Measurements from ENCODE around the gene SLC18A3.

Gene SLC18A3

DNA sequence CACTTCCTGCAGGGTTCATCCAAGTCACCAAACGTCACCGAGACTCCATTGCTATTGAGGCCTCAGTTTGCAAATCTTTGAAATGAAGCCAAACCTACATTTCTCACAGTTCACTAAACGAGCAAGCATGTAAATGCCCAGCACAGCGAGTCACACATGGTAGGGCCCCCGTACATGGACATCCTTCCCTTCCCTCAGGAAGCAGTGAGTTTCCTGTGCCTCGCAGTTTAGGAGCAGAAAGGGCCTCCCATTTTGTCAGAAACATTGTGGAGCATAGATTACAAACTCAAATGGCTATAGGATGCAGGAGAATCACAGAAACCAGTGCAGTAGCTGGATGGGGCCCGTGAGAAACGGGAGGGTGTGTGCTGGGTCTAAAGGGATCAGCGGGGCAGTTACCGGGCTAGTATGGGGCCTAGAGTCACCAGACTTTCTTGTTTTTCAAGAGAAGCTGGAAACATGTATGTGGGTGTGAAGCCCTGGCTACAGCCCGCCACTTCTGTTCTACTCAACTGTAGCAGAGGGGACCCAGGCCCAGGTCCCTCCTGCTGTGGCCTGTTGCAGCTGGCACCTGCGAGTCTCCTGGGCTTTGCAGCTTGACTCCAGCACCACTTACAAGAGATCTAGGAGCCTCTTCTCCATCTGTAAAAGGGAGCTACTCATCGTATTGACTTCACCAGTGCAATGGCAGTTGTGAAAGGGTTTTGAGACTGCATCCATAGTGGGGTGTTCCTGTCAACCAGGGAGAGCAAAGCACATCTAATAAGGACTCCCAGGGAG is 14.2 kb upstream of the SLC18A3 start:
- DNase-seq (ENCODE audit: extremely low read depth in 1 of 2, low read depth in 1 of 2) = no peak

- DNase-seq (ENCODE audit: extremely low read depth in 1 of 2, low read depth in 1 of 2) = no peak
These were observed 13.7 kb upstream of the SLC18A3 start for GRCh38 chr10:49596493-49596809.

DNA sequence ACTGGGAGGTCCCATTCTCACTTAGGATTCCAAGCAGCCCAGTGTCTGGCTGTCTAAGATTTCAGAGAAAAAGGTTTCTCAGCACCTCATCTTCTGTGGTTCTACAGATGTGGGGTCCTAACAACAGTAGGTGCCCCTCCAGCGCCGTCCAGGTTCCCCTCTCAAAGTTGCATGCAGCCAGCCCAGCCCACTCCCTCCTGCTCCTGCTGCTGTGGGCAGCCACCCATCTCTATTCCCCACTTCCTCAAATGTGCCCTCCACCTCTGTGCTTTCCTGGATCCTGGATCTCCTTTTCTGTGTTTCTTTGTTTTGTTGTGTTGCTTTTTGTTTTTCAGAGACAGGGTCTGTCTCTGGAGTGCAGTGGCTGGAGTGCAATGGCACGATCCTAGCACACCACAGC is 13.3 kb upstream of the SLC18A3 start:
- no peak for DNase-seq (ENCODE audit: extremely low read depth in 1 of 2, low read depth in 1 of 2)

DNA sequence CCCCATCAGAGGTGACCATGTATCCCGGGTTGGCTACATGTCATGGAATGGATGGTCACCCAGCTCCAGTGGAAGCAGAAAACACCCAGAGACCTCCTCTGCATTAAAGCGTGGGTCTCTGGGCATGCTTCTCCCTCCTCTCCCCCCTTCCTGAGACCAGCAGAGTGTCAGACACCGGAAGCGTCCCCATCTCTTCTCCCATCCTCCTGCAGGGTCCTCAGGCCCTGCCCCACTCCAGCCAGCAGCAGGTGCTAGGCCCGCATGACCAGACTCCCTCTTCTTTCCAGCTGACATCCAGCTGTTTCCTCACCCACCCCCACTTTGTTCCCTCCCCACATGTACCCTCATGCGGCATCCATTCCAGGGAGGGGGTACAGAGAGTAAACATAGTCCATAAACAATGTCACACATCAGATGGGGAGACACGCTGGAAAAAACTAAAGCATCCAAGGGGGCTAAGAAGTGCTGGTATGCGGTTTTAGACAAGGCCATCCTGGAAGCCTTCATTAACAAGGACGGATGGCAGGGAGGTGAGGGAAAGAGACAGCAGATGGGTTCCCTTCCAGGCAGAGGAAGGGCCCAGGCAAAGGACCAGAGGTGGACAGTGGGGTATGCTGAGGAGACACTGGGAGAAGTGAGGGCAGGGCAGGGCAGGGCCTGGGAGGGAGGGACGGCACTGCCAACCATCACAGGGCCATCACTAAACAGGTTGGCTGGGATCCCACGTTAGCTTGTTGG is 12.5 kb upstream of the SLC18A3 start:
- no peak for DNase-seq (ENCODE audit: extremely low read depth in 1 of 2, low read depth in 1 of 2)

DNA sequence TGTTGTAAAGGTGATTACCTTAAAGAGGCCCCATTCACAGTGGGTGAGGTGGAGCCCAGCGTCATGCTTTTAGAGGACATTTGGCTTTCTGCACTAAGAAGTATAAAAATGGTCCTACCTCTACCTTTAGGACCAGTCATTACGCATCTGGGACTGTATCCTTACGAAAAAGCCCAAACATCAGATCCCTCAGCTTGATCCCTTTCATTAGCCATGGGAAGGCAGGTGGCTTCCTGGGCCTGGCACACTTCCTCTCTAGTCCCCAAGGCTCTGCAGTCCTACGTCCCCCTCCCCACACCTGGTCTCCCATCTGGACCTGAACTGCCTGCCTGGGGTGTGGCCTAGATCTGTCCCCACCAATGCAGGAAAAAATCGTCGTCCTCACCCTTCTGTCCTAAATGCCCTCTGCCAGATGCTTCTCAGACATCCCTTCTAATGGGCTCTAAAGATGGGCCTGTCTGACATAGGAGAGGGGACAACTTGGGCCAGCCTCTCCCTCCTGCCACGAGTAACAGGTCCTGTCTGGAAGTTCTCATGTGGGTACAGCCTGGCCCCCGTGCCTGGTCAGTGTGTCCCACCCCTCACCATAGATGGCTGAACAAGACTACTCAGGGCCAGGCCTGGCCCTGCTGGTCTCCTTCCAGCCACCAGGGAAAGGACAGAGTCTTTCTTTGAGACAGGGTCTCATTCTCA is 11.8 kb upstream of the SLC18A3 start:
- DNase-seq (ENCODE audit: extremely low read depth in 1 of 2, low read depth in 1 of 2) = no peak

GRCh38 chr10:49598986-49599385 is 11.1 kb upstream of the SLC18A3 start:
- DNase-seq (ENCODE audit: extremely low read depth in 1 of 2, low read depth in 1 of 2) = no peak

GRCh38 chr10:49599546-49599945 is 10.6 kb upstream of the SLC18A3 start:
- DNase-seq (ENCODE audit: extremely low read depth in 1 of 2, low read depth in 1 of 2) = no peak

DNA sequence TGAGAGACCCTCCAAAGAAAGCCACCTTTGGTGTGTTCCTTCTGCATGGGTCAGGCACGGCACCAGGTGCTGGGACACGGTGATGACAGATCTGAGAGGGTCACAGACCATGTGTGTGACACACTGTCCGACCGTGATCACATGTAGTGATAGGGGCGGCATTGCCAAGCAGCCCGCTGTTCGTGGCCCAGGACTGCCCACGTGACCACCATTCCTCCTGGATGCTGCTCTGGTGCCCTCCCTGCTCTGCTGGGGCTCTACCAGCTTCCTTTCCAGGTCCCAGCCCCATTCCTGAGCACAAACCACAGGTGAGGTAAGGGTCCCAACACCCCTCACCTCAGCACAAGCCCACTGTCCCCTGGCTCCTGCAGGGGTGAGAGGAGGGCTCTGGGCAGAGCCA is 10.1 kb upstream of the SLC18A3 start:
- DNase-seq (ENCODE audit: extremely low read depth in 1 of 2, low read depth in 1 of 2) = no peak

- DNase-seq (ENCODE audit: extremely low read depth in 1 of 2, low read depth in 1 of 2) = no peak
These were observed 9.2 kb upstream of the SLC18A3 start for GRCh38 chr10:49600781-49601400.

- no peak for DNase-seq (ENCODE audit: extremely low read depth in 1 of 2, low read depth in 1 of 2)
These were observed 8.3 kb upstream of the SLC18A3 start for GRCh38 chr10:49601857-49602256.

GRCh38 chr10:49602380-49603023 is 7.6 kb upstream of the SLC18A3 start:
- DNase-seq (ENCODE audit: extremely low read depth in 1 of 2, low read depth in 1 of 2) = no peak

DNA sequence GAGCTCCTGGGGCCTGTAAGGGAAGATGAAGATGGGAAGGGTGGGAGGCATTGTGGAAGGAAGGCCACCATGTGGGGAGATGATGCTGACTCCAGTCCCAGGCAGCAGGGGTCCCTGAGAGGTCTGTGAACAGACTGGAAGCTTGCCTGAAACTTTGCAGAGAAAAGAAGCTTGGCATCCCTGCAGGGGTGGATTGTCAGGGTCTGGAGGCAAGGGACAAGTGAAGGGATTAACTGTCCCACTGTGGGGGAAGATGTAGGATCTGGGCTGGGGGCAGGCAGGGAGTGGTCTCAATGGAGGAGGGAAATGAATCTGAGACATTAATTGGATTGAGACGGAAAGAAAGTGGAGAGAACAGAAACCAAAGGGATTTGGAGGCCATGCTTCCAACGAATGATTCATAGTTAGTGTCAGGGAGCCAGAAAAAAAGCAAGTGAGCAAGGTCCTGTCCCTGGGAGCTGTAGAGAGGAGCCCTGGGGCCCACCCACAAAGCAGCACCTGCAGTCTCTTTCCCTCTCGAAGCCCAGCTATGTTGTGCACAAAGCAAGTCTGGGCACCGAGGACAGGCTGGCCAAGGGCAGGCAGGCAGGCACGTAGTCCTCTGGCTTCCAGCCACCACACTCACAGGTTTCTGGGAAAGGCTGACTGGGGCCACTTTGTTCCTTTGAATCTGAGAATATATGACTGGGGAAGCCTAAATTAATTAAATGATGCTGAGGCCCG is 4.7 kb upstream of the SLC18A3 start:
- DNase-seq (ENCODE audit: extremely low read depth in 1 of 2, low read depth in 1 of 2) = no peak

DNA sequence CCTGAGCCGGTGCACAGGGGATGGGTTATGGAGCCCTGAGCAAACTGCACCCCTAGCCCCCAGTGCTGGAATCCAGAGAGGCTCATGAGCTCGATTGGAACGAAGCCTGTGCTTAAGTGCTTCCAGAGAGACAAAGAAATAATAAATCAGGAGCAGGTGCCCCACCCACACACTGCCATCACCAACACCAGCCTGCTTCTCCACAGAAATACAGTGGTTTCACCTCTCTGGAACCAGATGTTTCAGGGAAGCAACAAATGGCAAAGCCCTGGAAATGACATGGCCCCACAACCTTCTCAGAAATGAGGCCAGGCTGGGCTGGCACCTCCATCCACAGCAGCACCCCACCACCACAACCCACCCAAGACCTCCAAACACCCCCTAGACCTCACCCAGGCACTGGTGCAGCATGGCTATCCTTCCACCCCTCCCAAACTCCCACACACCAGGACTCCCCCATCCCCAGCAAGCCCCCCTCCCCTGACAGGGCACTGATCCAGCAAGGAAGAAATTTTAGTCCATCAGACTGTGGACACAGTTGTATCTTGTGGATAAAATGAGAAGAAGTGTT is 4.1 kb upstream of the SLC18A3 start:
- no peak for DNase-seq (ENCODE audit: extremely low read depth in 1 of 2, low read depth in 1 of 2)

- peak; percentile 13 to 42 for DNase-seq (ENCODE audit: extremely low read depth in 1 of 2, low read depth in 1 of 2)
These were observed 3.1 kb upstream of the SLC18A3 start for GRCh38 chr10:49606981-49607535.

DNA sequence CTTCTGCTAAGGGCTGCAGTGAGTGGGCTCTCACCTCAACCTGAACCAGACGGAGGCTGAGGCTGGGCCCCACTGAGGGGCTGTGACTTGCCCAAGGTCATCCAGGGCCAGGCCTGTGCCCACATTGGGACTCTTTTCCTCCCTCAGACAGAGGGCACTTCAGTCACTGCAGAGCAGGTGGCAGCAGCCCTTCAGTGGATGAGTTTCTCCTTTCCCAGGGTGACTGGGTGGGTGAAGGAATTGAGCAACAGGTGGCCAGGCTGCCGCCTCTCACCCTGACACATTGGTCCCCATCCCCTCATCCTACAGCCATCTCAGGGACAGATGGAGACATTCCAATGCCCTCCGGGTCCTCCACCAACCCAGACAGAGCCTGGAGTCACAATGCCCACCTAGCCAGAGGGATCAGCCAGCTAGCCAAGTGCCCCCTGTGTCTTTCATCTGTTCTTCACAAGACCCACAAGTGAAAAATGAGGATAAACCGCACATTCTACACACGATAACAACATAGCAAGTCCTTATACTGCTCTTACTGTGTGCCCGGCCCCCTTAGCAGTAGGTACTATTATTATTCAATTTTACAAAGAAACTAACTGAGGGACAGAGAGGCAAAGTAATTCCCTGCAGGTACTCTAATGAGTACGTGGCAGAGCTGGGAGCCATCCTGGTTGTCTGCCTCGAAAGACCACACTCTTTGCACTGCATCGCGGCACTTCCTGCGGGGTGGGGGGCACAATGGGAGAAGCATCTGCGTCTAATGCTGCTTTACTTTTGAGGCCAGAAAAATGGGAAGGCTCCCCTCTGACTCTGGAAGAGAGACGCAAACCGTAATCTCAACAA is 1.7 kb upstream of the SLC18A3 start:
- no peak for DNase-seq (ENCODE audit: extremely low read depth in 1 of 2, low read depth in 1 of 2)

GRCh38 chr10:49609006-49609282 is 1.2 kb upstream of the SLC18A3 start:
- DNase-seq (ENCODE audit: extremely low read depth in 1 of 2, low read depth in 1 of 2) = no peak

- no peak for DNase-seq (ENCODE audit: extremely low read depth in 1 of 2, low read depth in 1 of 2)
These were observed 612 bp upstream of the SLC18A3 start for GRCh38 chr10:49609283-49610113.

- no peak for DNase-seq (ENCODE audit: extremely low read depth in 1 of 2, low read depth in 1 of 2)
These were observed 502 bp downstream of the SLC18A3 start for GRCh38 chr10:49610458-49611165.
